ENCODE data around the gene RAPGEFL1.
"Not testable (repeated sequence)": the region's sequence is repeated elsewhere in the genome, so short reads cannot be mapped to it uniquely, and the experiment has no call there.

The RAPGEFL1 gene

GRCh38 chr17:40173778-40174135 lies 3.5 kb upstream of the RAPGEFL1 start:
- DNase-seq (ENCODE audit: low spot score) = no peak

GRCh38 chr17:40174514-40174913 lies 2.8 kb upstream of the RAPGEFL1 start:
- DNase-seq (ENCODE audit: low spot score) = no peak

- no peak for DNase-seq (ENCODE audit: low spot score)
Measured at GRCh38 chr17:40175928-40176753, 1.1 kb upstream of the RAPGEFL1 start.

GRCh38 chr17:40176754-40177110 lies 538 bp upstream of the RAPGEFL1 start:
- DNase-seq (ENCODE audit: low spot score) = no peak

DNA sequence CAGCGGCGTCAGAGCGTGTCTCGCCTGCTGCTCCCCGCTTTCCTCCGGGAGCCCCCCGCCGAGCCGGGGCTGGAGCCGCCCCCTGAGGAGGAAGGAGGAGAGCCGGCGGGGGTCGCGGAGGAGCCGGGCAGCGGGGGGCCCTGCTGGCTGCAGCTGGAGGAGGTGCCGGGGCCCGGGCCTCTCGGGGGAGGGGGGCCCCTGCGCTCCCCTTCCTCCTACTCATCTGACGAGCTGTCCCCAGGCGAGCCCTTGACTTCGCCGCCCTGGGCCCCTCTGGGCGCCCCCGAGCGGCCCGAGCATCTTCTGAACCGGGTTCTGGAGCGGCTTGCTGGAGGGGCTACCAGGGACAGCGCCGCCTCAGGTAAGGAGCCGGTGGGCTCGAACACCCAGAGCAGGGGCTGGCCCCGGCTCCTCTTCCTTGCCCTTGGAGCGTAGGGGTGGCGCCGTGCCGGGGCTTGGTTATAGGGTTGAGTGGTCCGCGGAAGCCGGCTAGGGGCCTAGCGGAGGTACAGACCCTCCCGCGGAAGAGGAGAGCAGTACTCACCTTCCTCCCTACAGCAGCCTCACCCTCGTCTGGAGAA lies 841 bp downstream of the RAPGEFL1 start:
- DNase-seq (ENCODE audit: low spot score) = no peak

- no peak for DNase-seq (ENCODE audit: low spot score)
Measured at GRCh38 chr17:40178660-40179059, 1.4 kb downstream of the RAPGEFL1 start.

DNA sequence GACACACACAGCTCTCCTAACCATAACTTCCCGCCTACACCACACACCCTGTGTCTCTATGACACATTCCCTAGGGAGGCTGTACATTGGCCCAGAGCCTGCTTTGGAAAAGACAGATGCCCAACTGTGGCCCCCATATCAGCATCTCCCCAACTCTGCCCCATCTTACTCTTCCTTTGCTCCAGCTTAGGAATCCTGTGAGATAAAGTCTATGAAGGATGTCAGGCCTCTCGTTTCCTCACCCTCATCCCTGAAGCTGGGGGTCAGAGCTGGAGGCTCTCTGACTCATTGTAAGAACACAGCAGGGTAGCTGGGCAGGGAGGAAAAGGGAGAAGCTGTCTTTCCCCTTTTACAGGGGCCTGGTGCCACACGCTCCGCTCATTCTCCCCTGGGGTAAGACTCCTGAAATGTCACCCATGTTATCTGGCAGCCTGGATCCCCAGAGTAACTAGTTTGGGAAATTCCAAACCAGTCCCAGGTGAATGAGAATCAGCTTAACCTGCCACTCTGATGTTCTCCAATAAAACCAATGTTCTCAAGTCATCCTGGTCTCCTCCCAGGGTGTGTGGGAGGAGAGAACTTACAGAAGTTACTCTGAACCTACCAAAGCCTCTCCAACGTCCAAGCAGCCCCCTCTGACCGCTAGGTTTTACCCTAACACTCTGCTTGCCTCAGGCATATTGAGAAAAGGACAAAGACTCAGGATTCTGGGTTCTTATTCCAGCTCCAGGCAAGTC lies 2.8 kb downstream of the RAPGEFL1 start:
- no peak for DNase-seq (ENCODE audit: low spot score)

GRCh38 chr17:40180694-40181093 lies 3.4 kb downstream of the RAPGEFL1 start:
- no peak for DNase-seq (ENCODE audit: low spot score)

DNA sequence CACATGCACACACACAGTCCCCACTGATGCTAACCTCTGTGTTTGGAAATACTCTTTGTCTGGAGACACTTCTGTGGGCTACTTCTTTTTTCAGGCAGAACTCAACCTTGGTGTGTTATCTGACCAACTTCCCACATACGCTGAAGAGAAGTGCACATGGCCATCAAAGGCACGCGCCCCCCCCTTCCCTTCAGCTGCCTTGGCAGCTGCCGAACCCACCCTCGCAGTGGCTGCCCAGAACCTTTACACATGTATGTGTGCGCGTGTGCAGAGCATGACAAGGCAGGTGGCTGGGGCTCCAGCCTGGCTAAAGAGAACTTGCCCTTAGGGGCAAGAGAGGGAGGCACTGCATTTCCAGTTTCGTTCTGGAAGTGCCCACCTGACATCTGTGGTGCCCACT lies 3.9 kb downstream of the RAPGEFL1 start:
- no peak for DNase-seq (ENCODE audit: low spot score)

DNA sequence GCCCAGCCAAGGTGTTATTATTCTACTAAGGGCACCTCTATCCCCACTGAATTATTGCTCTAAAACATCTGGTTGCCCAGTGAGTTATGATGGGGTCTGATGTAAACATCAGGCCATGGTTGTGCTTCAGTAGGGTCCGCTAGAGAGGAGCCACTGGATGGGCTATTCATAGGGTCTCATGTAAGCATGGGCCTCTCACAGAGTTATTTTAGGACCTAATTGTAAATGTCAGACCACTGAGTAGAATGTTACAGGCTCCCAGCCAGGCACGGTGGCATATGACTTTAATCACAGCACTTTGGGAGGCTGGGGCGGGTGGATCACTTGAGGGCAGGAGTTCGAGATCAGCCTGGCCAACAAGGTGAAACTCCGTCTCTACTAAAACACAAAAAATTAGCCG lies 5.3 kb downstream of the RAPGEFL1 start:
- no peak for DNase-seq (ENCODE audit: low spot score)

DNA sequence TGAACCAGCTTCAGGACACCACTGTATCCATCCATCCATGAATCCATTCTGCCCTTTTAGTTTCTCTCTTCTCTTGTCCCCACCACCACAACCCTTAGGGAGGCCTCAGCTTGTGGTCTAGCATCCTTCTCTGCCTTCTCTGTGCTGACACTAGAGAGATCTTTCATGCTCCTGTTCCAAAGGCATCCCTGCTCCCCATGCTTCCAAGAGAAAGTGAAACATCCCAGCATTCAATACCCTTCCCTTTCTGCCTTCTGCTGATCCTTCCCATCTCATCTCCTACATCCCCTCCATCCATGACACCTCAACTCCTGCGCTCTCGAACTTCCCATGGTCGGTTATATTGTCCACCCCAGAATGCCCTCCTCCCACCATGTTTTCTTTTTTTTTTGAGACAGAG lies 10.0 kb downstream of the RAPGEFL1 start:
- DNase-seq (ENCODE audit: low spot score) = no peak

DNA sequence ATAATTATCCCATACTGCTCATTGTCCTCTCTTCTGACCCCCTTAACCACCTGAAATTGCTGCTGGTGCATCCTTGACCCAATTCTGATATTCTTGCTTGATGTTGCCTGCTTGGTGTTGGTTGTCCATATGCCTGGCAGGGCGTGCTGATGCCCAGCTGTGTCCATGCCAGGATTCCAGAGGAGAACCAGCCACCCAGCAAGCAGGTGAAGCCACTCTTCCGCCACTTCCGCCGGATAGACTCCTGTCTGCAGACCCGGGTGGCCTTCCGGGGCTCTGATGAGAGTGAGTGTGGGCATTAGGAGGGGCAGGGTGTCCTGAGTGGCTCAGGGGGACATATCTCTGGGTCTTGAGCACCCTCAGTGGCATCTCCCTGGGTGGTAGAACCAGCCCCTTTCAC lies 11.4 kb downstream of the RAPGEFL1 start:
- DNase-seq (ENCODE audit: low spot score) = no peak

GRCh38 chr17:40190197-40191021 lies 13.1 kb downstream of the RAPGEFL1 start:
- no peak for DNase-seq (ENCODE audit: low spot score)

- peak; percentile 78 for DNase-seq (ENCODE audit: low spot score)
Measured at GRCh38 chr17:40191237-40192208, 14.3 kb downstream of the RAPGEFL1 start.

- no peak for DNase-seq (ENCODE audit: low spot score)
Measured at GRCh38 chr17:40192961-40193360, 15.7 kb downstream of the RAPGEFL1 start.

GRCh38 chr17:40194821-40195220 lies 17.6 kb downstream of the RAPGEFL1 start:
- no peak for DNase-seq (ENCODE audit: low spot score)

DNA sequence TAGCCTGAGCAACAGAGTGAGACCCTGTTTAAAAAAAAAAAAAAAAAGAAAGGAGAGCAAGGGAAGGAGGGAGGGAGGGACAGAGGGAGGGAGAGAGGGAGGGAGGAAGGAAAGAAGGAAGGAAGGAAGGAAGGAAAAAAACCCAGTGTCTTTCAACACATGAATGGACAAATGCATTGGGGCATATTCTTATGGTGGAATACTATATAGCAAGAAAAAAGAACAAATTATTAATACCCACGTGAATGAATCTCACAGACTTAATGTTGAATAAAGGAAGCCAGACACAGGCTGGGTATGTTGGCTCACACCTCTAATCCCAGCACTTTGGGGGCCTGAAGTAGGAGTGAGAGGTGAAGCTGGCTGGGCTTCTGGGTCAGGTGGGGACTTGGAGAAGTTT lies 20.3 kb downstream of the RAPGEFL1 start:
- DNase-seq (ENCODE audit: low spot score) = no peak

- DNase-seq (ENCODE audit: low spot score) = not testable (repeated sequence)
Measured at GRCh38 chr17:40197965-40198456, 20.7 kb downstream of the RAPGEFL1 start.

- DNase-seq (ENCODE audit: low spot score) = no peak
Measured at GRCh38 chr17:40198576-40198975, 21.3 kb downstream of the RAPGEFL1 start.

- no peak for DNase-seq (ENCODE audit: low spot score)
Measured at GRCh38 chr17:40203131-40203530, 25.9 kb downstream of the RAPGEFL1 start.

GRCh38 chr17:40206193-40206592 lies 28.9 kb downstream of the RAPGEFL1 start:
- not testable (repeated sequence) for DNase-seq (ENCODE audit: low spot score)

All from cerebellar cortex (tissue), 1 donor.